Measurements from ENCODE around the gene ACOXL.
A peak's percentile ranks its signal among the peaks of the same experiment; 100 is the strongest.

Gene ACOXL

GRCh38 chr2:110794390-110794789 is 62.0 kb downstream of the ACOXL start:
- no peak for DNase-seq (ENCODE audit: low spot score)

- no peak for DNase-seq (ENCODE audit: low spot score)
Observed at GRCh38 chr2:110794951-110795350, 62.6 kb downstream of the ACOXL start.

- no peak for DNase-seq (ENCODE audit: low spot score)
Observed at GRCh38 chr2:110796716-110797301, 64.4 kb downstream of the ACOXL start.

GRCh38 chr2:110799376-110799775 is 67.0 kb downstream of the ACOXL start:
- DNase-seq (ENCODE audit: low spot score) = no peak

GRCh38 chr2:110800611-110801402 is 68.4 kb downstream of the ACOXL start:
- no peak for DNase-seq (ENCODE audit: low spot score)

- no peak for DNase-seq (ENCODE audit: low spot score)
Observed at GRCh38 chr2:110802208-110802932, 70.0 kb downstream of the ACOXL start.

GRCh38 chr2:110804433-110804832 is 72.1 kb downstream of the ACOXL start:
- no peak for DNase-seq (ENCODE audit: low spot score)

- DNase-seq (ENCODE audit: low spot score) = no peak
Observed at GRCh38 chr2:110804915-110805314, 72.5 kb downstream of the ACOXL start.

- DNase-seq (ENCODE audit: low spot score) = no peak
Observed at GRCh38 chr2:110805894-110806452, 73.6 kb downstream of the ACOXL start.

- DNase-seq (ENCODE audit: low spot score) = peak; percentile 74
Observed at GRCh38 chr2:110807522-110807921, 75.1 kb downstream of the ACOXL start.

- no peak for DNase-seq (ENCODE audit: low spot score)
Observed at GRCh38 chr2:110810404-110810803, 78.0 kb downstream of the ACOXL start.

- no peak for DNase-seq (ENCODE audit: low spot score)
Observed at GRCh38 chr2:110812726-110813645, 80.6 kb downstream of the ACOXL start.

- DNase-seq (ENCODE audit: low spot score) = no peak
Observed at GRCh38 chr2:110813896-110814295, 81.5 kb downstream of the ACOXL start.

- DNase-seq (ENCODE audit: low spot score) = no peak
Observed at GRCh38 chr2:110815938-110816337, 83.6 kb downstream of the ACOXL start.

GRCh38 chr2:110816404-110817365 is 84.3 kb downstream of the ACOXL start:
- no peak for DNase-seq (ENCODE audit: low spot score)

- DNase-seq (ENCODE audit: low spot score) = no peak
Observed at GRCh38 chr2:110818767-110819481, 86.6 kb downstream of the ACOXL start.

- no peak for DNase-seq (ENCODE audit: low spot score)
Observed at GRCh38 chr2:110819711-110820110, 87.3 kb downstream of the ACOXL start.

- no peak for DNase-seq (ENCODE audit: low spot score)
Observed at GRCh38 chr2:110820128-110820527, 87.8 kb downstream of the ACOXL start.

- no peak for DNase-seq (ENCODE audit: low spot score)
Observed at GRCh38 chr2:110823165-110823564, 90.8 kb downstream of the ACOXL start.

- DNase-seq (ENCODE audit: low spot score) = no peak
Observed at GRCh38 chr2:110827511-110827910, 95.1 kb downstream of the ACOXL start.

Measured in GM03348 (cell line).